Panc1 (cell line): ENCODE data around the gene C6orf118. TPM values are rescaled to one million over a fixed set of nuclear protein-coding genes. Genes with fewer than 3 reads are reported as not detected.

Experiments
- ATAC-seq: fragments of 200-7000 bp; cut with Tn5 transposase; 2 replicates; pipeline ENCODE4 v1.9.1; 2020; ENCODE audit warnings: mild to moderate bottlenecking, moderate library complexity
- BruUV-seq: library from RNA; stranded (reverse); fragments of 400-500 nt; replicated peaks from 2 replicates; lab custom pipeline; 2021; lab: Mats Ljungman, UMichigan
- CTCF ChIA-PET: fragments of 300-600 bp; sonication (Branson Sonifier 250); formaldehyde crosslinking; loops from one replicate; lab custom pipeline; 2022; ENCODE audit warnings: antibody characterized with exemption; lab: Charles Lee
- POLR2A ChIA-PET: fragments of 300-600 bp; sonication (Branson Sonifier 250); formaldehyde crosslinking; loops from one replicate; lab custom pipeline; 2022; ENCODE audit warnings: antibody characterized with exemption; lab: Charles Lee
- DNase-seq: peaks from one replicate; pipeline ENCODE4 v3.0.0-alpha.2; 2010; ENCODE audit warnings: low read depth, low spot score
- H3K27ac ChIP-seq: 2 replicates; pipeline ENCODE4 v1.5.1; 2011; ENCODE audit warnings: mild to moderate bottlenecking, low read length, inconsistent platforms
- H3K27me3 ChIP-seq: fragments of 200-500 bp; sonication (Bioruptor generic); 2 replicates; pipeline ENCODE4 v1.6.0; 2014; ENCODE audit warnings: low read length, inconsistent platforms; ENCODE audit not compliant: control insufficient read depth, insufficient read depth
- H3K36me3 ChIP-seq: fragments of 200-500 bp; sonication (Bioruptor generic); 2 replicates; pipeline ENCODE4 v1.5.1; 2014; ENCODE audit warnings: inconsistent platforms, mild to moderate bottlenecking, low read length, moderate library complexity; ENCODE audit not compliant: control insufficient read depth, insufficient read depth
- H3K4me1 ChIP-seq: 2 replicates; pipeline ENCODE4 v1.5.1; 2011; ENCODE audit warnings: inconsistent platforms, mild to moderate bottlenecking, low read length, moderate library complexity; ENCODE audit not compliant: control insufficient read depth, insufficient read depth
- H3K4me3 ChIP-seq, 2 experiments: 2 replicates each; pipeline ENCODE4 v1.5.1; 2011 to 2012; ENCODE audit warnings: low read depth in 2 of 2, low read length in 2 of 2, mild to moderate bottlenecking in 2 of 2, inconsistent platforms in 1 of 2, moderate library complexity in 1 of 2
- H3K9me3 ChIP-seq: fragments of 200-500 bp; sonication (Bioruptor generic); 2 replicates; pipeline ENCODE4 v1.5.1; 2014; ENCODE audit warnings: low read depth, mild to moderate bottlenecking, inconsistent platforms, low read length, moderate library complexity; ENCODE audit not compliant: control insufficient read depth, insufficient read depth
- CTCF ChIP-seq: fragments of 450-650 bp; IDR thresholded peaks from 2 replicates; pipeline ENCODE4 v1.5.1; 2017; ENCODE audit warnings: mild to moderate bottlenecking
- POLR2AphosphoS5 ChIP-seq: IDR thresholded peaks from 2 replicates; pipeline ENCODE4 v1.6.1; 2012; ENCODE audit warnings: mild to moderate bottlenecking, low read depth, low read length, moderate library complexity
- REST ChIP-seq, 2 experiments: IDR thresholded peaks; 2 replicates each; pipeline ENCODE4 v1.6.1; 2011 to 2012; ENCODE audit warnings: low read depth in 2 of 2, control low read depth in 1 of 2, low read length in 1 of 2, mild to moderate bottlenecking in 1 of 2, moderate library complexity in 1 of 2; ENCODE audit not compliant: insufficient read depth in 1 of 2
- SIN3A ChIP-seq: IDR thresholded peaks from 2 replicates; pipeline ENCODE4 v1.6.1; 2012; ENCODE audit warnings: low read depth, mild to moderate bottlenecking, low read length, moderate library complexity, borderline replicate concordance; ENCODE audit not compliant: insufficient read depth
- TCF7L2 ChIP-seq: IDR thresholded peaks from 2 replicates; pipeline ENCODE4 v1.6.1; 2011; ENCODE audit warnings: mild to moderate bottlenecking, low read depth, low read length, inconsistent platforms
- in situ Hi-C: cut with HindIII; loops from 2 replicates; pipeline ENCODE4 v1.10.0; 2016; ENCODE audit warnings: low sequenced_read_pairs, low pct_unique_long_range_greater_than_20kb
- intact Hi-C: fragments of 100-400 bp; cut with micrococcal nuclease; formaldehyde crosslinking; loops from one replicate; pipeline ENCODE4 v1.10.0; 2022; ENCODE audit not compliant: unreplicated experiment
- total RNA-seq: library from RNA; stranded (reverse); gene quantifications from one replicate; pipeline ENCODE4 v1.2.1, GENCODE V29; 2021; ENCODE audit not compliant: unreplicated experiment

Gene C6orf118
- total RNA-seq, 1 experiment from 2014 or later = not detected

GRCh38 chr6:165340532-165340931, 31.1 kb upstream of the C6orf118 start:
- POLR2A ChIA-PET = no interaction called here
- in situ Hi-C loops = no loop called here
- Histone ChIP-seq H3K36me3 (no peaks in the 10 kb centered on the region; the same call in 1 of the 2 replicates), H3K4me3 (no peak overlapping the region), H3K27ac (no peak overlapping the region), H3K9me3 (no peaks in the 10 kb centered on the region), H3K4me1 (no peaks in the 10 kb centered on the region), H3K27me3 (no peaks in the 10 kb centered on the region)
- no TSS peak for BruUV-seq
- TF ChIP-seq REST (IDR thresholded peaks at IDR 0.05; ENCODE audit: insufficient read depth in 1 of 2, low read depth in 2 of 2, low read length in 1 of 2) (no peak), CTCF (no peak), TCF7L2 (no peak), POLR2AphosphoS5 (no peak), SIN3A (no peak)
- no peak for DNase-seq
- no peak for ATAC-seq
- intact Hi-C loops = no loop called here
- CTCF ChIA-PET = no interaction called here

- ATAC-seq = no peak
- DNase-seq = no peak
- intact Hi-C loops = no loop called here
- POLR2A ChIA-PET = no interaction called here
- H3K27ac ChIP-seq = no peak overlapping the region
- TF ChIP-seq POLR2AphosphoS5 = no peak
- no peak for TF ChIP-seq REST (IDR thresholded peaks at IDR 0.05; ENCODE audit: insufficient read depth in 1 of 2, low read depth in 2 of 2, low read length in 1 of 2)
- no peak for TF ChIP-seq SIN3A
- TF ChIP-seq TCF7L2 = no peak
- no peak for TF ChIP-seq CTCF
- peaks cover 6% of the 10 kb centered on the region; the same call in 1 of the 2 replicates for H3K9me3 ChIP-seq
- no peaks in the 10 kb centered on the region for H3K27me3 ChIP-seq
- BruUV-seq = no TSS peak
- CTCF ChIA-PET = no interaction called here
- in situ Hi-C loops = no loop called here
- no peaks in the 10 kb centered on the region for H3K4me1 ChIP-seq
- no peaks in the 10 kb centered on the region; the same call in 1 of the 2 replicates for H3K36me3 ChIP-seq
- no peak overlapping the region for H3K4me3 ChIP-seq
These were observed 16.2 kb upstream of the C6orf118 start for GRCh38 chr6:165325609-165326008.
